ENCODE data around the gene AHR. TPM values are rescaled to one million over a fixed set of nuclear protein-coding genes. Genes with fewer than 3 reads are reported as not detected.

AHR gene
- total RNA-seq, 2 experiments from 2014 or later: 95.2 to 95.7 TPM

- H3K9me3 Mint-ChIP-seq: no peaks in the 10 kb centered on the region
- ATAC-seq (ENCODE audit: poor library complexity) (no peak), DNase-seq (no peak)
- no peak for TF ChIP-seq CTCF (IDR thresholded peaks at IDR 0.05)
- Histone ChIP-seq H3K27me3 (ENCODE audit: control insufficient read depth in 1 of 2, insufficient read depth in 2 of 2, low read length in 2 of 2) (no peaks in the 10 kb centered on the region), H3K4me1 (ENCODE audit: insufficient read depth, low read length) (no peaks in the 10 kb centered on the region), H3K4me3 (ENCODE audit: low read length) (no peak overlapping the region), H3K36me3 (ENCODE audit: insufficient read depth, low read length) (peaks cover 36% of the 10 kb centered on the region), H3K9me3 (ENCODE audit: control insufficient read depth in 1 of 2, insufficient read depth in 1 of 2, low read length in 2 of 2) (no peaks in the 10 kb centered on the region), H3K27ac (ENCODE audit: low read depth in 1 of 2, low read length in 2 of 2) (no peak overlapping the region)
- H3K36me3 Mint-ChIP-seq (ENCODE audit: low read depth): peaks cover 72% of the 10 kb centered on the region
- ChIA-PET CTCF (interaction anchor here (0.9 kb wide), 1 partner anchor 13 kb away, joined by 3 read pairs; no protein-coding TSS in a partner anchor), POLR2A (no interaction called here)
- no peaks in the 10 kb centered on the region for H3K4me1 Mint-ChIP-seq (ENCODE audit: low read depth)
- H3K4me3 Mint-ChIP-seq: no peak overlapping the region
- intact Hi-C loops (cut with DNase I, micrococcal nuclease): no loop called here
- H3K27ac Mint-ChIP-seq: no peak overlapping the region
- H3K27me3 Mint-ChIP-seq: no peaks in the 10 kb centered on the region
These were observed 26.9 kb downstream of the AHR start for GRCh38 chr7:17325364-17325763.

GRCh38 chr7:17326378-17326777, 27.9 kb downstream of the AHR start:
- no peak for ATAC-seq (ENCODE audit: poor library complexity)
- H3K4me1 ChIP-seq (ENCODE audit: insufficient read depth, low read length): no peaks in the 10 kb centered on the region
- CTCF ChIA-PET: no interaction called here

GRCh38 chr7:17328641-17329040, 30.2 kb downstream of the AHR start:
- Histone ChIP-seq H3K4me1 (ENCODE audit: insufficient read depth, low read length) (no peaks in the 10 kb centered on the region), H3K27ac (ENCODE audit: low read depth in 1 of 2, low read length in 2 of 2) (no peak overlapping the region), H3K36me3 (ENCODE audit: insufficient read depth, low read length) (peaks cover 48% of the 10 kb centered on the region), H3K27me3 (ENCODE audit: control insufficient read depth in 1 of 2, insufficient read depth in 2 of 2, low read length in 2 of 2) (no peaks in the 10 kb centered on the region), H3K9me3 (ENCODE audit: control insufficient read depth in 1 of 2, insufficient read depth in 1 of 2, low read length in 2 of 2) (no peaks in the 10 kb centered on the region), H3K4me3 (ENCODE audit: low read length) (no peak overlapping the region)
- ChIA-PET POLR2A (no interaction called here), CTCF (no interaction called here)
- DNase-seq (no peak), ATAC-seq (ENCODE audit: poor library complexity) (no peak)
- no peak for TF ChIP-seq CTCF (IDR thresholded peaks at IDR 0.05)
- Mint-ChIP-seq H3K27ac (no peak overlapping the region), H3K27me3 (no peaks in the 10 kb centered on the region), H3K36me3 (ENCODE audit: low read depth) (peaks cover 75% of the 10 kb centered on the region), H3K4me3 (no peak overlapping the region), H3K9me3 (no peaks in the 10 kb centered on the region), H3K4me1 (ENCODE audit: low read depth) (no peaks in the 10 kb centered on the region)
- intact Hi-C loops (cut with DNase I, micrococcal nuclease): no loop called here

More at GRCh38 chr7:17326378-17326777, 27.9 kb downstream of the AHR start:
- peaks cover 76% of the 10 kb centered on the region for H3K36me3 Mint-ChIP-seq (ENCODE audit: low read depth)
- H3K27me3 ChIP-seq (ENCODE audit: control insufficient read depth in 1 of 2, insufficient read depth in 2 of 2, low read length in 2 of 2): no peaks in the 10 kb centered on the region
- POLR2A ChIA-PET: no interaction called here
- no peaks in the 10 kb centered on the region for H3K27me3 Mint-ChIP-seq
- no peak for DNase-seq
- intact Hi-C loops (cut with DNase I, micrococcal nuclease): no loop called here
- no peak overlapping the region for H3K4me3 Mint-ChIP-seq
- no peak for TF ChIP-seq CTCF (IDR thresholded peaks at IDR 0.05)
- H3K4me1 Mint-ChIP-seq (ENCODE audit: low read depth): no peaks in the 10 kb centered on the region
- H3K36me3 ChIP-seq (ENCODE audit: insufficient read depth, low read length): peaks cover 45% of the 10 kb centered on the region
- no peaks in the 10 kb centered on the region for H3K9me3 Mint-ChIP-seq
- no peak overlapping the region for H3K4me3 ChIP-seq (ENCODE audit: low read length)
- H3K27ac Mint-ChIP-seq: no peak overlapping the region
- H3K27ac ChIP-seq (ENCODE audit: low read depth in 1 of 2, low read length in 2 of 2): no peak overlapping the region
- H3K9me3 ChIP-seq (ENCODE audit: control insufficient read depth in 1 of 2, insufficient read depth in 1 of 2, low read length in 2 of 2): no peaks in the 10 kb centered on the region

Measured in CD4-positive, alpha-beta T cell (primary cell).